KMS-11 (cell line): Measurements from ENCODE around the gene AXIN1.

ENCODE experiments used
- H2AFZ ChIP-seq: fragments of 200-600 bp; sonication (generic); 2 replicates; pipeline ENCODE4 v1.6.1; 2016; ENCODE audit warnings: antibody characterized with exemption, mixed run types, low read depth
- H3K27ac ChIP-seq: fragments of 200-600 bp; sonication (generic); 2 replicates; pipeline ENCODE4 v1.6.1; 2016; ENCODE audit warnings: mild to moderate bottlenecking, mixed run types
- H3K27me3 ChIP-seq: fragments of 200-600 bp; sonication (generic); 2 replicates; pipeline ENCODE4 v1.6.1; 2017; ENCODE audit warnings: mild to moderate bottlenecking, low read depth, mixed run types, moderate library complexity; ENCODE audit not compliant: insufficient read depth
- H3K36me3 ChIP-seq: fragments of 200-600 bp; sonication (generic); 2 replicates; pipeline ENCODE4 v1.6.1; 2017; ENCODE audit warnings: mild to moderate bottlenecking, mixed run types; ENCODE audit not compliant: insufficient read depth
- H3K4me1 ChIP-seq: fragments of 200-600 bp; sonication (generic); 2 replicates; pipeline ENCODE4 v1.6.1; 2016; ENCODE audit warnings: mild to moderate bottlenecking, low read depth, mixed run types; ENCODE audit not compliant: poor library complexity, severe bottlenecking
- H3K4me2 ChIP-seq: fragments of 200-600 bp; sonication (generic); 2 replicates; pipeline ENCODE4 v1.7.0; 2016; ENCODE audit warnings: mild to moderate bottlenecking, mixed run types
- H3K4me3 ChIP-seq: fragments of 200-600 bp; sonication (generic); IDR thresholded peaks from 2 replicates; pipeline ENCODE4 v1.6.1; 2017; ENCODE audit warnings: low read depth, low read length, mixed read lengths; ENCODE audit not compliant: insufficient read depth
- H3K79me2 ChIP-seq: fragments of 200-600 bp; sonication (generic); 2 replicates; pipeline ENCODE4 v1.6.1; 2016; ENCODE audit warnings: low read depth, mixed run types; ENCODE audit not compliant: insufficient read depth
- H3K9ac ChIP-seq: fragments of 200-600 bp; sonication (generic); 2 replicates; pipeline ENCODE4 v1.6.1; 2016; ENCODE audit warnings: mild to moderate bottlenecking, mixed run types
- H4K20me1 ChIP-seq: fragments of 200-600 bp; sonication (generic); 2 replicates; pipeline ENCODE4 v1.6.1; 2016; ENCODE audit warnings: mild to moderate bottlenecking, mixed run types; ENCODE audit not compliant: insufficient read depth
- TF ChIP-seq, protein P1 (sequence below): fragments of 200-600 bp; sonication (generic); conservative IDR thresholded peaks from 2 replicates; pipeline ENCODE4 v1.6.1; 2017; ENCODE audit warnings: low read depth, mild to moderate bottlenecking, antibody characterized with exemption, low read length, moderate library complexity, mixed read lengths

Gene AXIN1

GRCh38 chr16:359067-359763, 6.7 kb upstream of the AXIN1 start:
- H2AFZ ChIP-seq = no peak overlapping the region
- H3K36me3 ChIP-seq = no peaks in the 10 kb centered on the region
- peaks cover 8% of the 10 kb centered on the region for H3K4me1 ChIP-seq
- H3K79me2 ChIP-seq = no peaks in the 10 kb centered on the region
- H3K4me3 ChIP-seq = no peak overlapping the region
- no peak overlapping the region for H3K27ac ChIP-seq
- TF ChIP-seq, protein P1, sequence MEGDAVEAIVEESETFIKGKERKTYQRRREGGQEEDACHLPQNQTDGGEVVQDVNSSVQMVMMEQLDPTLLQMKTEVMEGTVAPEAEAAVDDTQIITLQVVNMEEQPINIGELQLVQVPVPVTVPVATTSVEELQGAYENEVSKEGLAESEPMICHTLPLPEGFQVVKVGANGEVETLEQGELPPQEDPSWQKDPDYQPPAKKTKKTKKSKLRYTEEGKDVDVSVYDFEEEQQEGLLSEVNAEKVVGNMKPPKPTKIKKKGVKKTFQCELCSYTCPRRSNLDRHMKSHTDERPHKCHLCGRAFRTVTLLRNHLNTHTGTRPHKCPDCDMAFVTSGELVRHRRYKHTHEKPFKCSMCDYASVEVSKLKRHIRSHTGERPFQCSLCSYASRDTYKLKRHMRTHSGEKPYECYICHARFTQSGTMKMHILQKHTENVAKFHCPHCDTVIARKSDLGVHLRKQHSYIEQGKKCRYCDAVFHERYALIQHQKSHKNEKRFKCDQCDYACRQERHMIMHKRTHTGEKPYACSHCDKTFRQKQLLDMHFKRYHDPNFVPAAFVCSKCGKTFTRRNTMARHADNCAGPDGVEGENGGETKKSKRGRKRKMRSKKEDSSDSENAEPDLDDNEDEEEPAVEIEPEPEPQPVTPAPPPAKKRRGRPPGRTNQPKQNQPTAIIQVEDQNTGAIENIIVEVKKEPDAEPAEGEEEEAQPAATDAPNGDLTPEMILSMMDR = no peak
- no peak overlapping the region for H3K9ac ChIP-seq
- no peaks in the 10 kb centered on the region for H4K20me1 ChIP-seq
- no peak overlapping the region for H3K4me2 ChIP-seq
- H3K27me3 ChIP-seq = peaks cover 15% of the 10 kb centered on the region; the same call in 1 of the 2 replicates

- H4K20me1 ChIP-seq = no peaks in the 10 kb centered on the region
- no peak overlapping the region for H3K9ac ChIP-seq
- H3K27ac ChIP-seq = no peak overlapping the region
- peaks cover under 1% of the 10 kb centered on the region for H3K4me1 ChIP-seq
- TF ChIP-seq, protein P1 = no peak
- no peak overlapping the region for H3K4me2 ChIP-seq
- no peak overlapping the region for H3K4me3 ChIP-seq
- no peaks in the 10 kb centered on the region for H3K36me3 ChIP-seq
- H2AFZ ChIP-seq = no peak overlapping the region
- no peaks in the 10 kb centered on the region for H3K79me2 ChIP-seq
- peaks cover under 1% of the 10 kb centered on the region; the same call in 1 of the 2 replicates for H3K27me3 ChIP-seq
These were observed 4.2 kb upstream of the AXIN1 start for GRCh38 chr16:356741-357140.

- Histone ChIP-seq H3K9ac (no peak overlapping the region), H3K79me2 (peaks cover 14% of the 10 kb centered on the region; the same call in 1 of the 2 replicates), H3K4me3 (no peak overlapping the region), H3K4me2 (no peak overlapping the region), H3K27me3 (no peaks in the 10 kb centered on the region), H2AFZ (no peak overlapping the region), H4K20me1 (no peaks in the 10 kb centered on the region), H3K36me3 (no peaks in the 10 kb centered on the region), H3K4me1 (peaks cover 13% of the 10 kb centered on the region), H3K27ac (no peak overlapping the region)
- TF ChIP-seq, protein P1 = no peak
These were observed 2.5 kb upstream of the AXIN1 start for GRCh38 chr16:354971-355461.

GRCh38 chr16:354291-354881, 1.9 kb upstream of the AXIN1 start:
- Histone ChIP-seq H3K27me3 (no peaks in the 10 kb centered on the region), H3K4me1 (peaks cover 20% of the 10 kb centered on the region), H3K9ac (no peak overlapping the region), H3K4me3 (no peak overlapping the region), H3K79me2 (peaks cover 21% of the 10 kb centered on the region; the same call in 1 of the 2 replicates), H3K36me3 (no peaks in the 10 kb centered on the region), H2AFZ (no peak overlapping the region), H3K4me2 (no peak overlapping the region), H4K20me1 (no peaks in the 10 kb centered on the region), H3K27ac (no peak overlapping the region)
- TF ChIP-seq, protein P1 = no peak
